ENCODE results near the gene NUDT4. TPM values are rescaled to one million over a fixed set of nuclear protein-coding genes. Genes with fewer than 3 reads are reported as not detected.
A peak's percentile ranks its signal among the peaks of the same experiment; 100 is the strongest.
"Not testable (repeated sequence)": the region's sequence is repeated elsewhere in the genome, so short reads cannot be mapped to it uniquely, and the experiment has no call there.

NUDT4 gene
- polyA plus RNA-seq, 2 of the 4 experiments (the other 2 are of a cell fraction): 19.6 to 41.0 TPM

DNA sequence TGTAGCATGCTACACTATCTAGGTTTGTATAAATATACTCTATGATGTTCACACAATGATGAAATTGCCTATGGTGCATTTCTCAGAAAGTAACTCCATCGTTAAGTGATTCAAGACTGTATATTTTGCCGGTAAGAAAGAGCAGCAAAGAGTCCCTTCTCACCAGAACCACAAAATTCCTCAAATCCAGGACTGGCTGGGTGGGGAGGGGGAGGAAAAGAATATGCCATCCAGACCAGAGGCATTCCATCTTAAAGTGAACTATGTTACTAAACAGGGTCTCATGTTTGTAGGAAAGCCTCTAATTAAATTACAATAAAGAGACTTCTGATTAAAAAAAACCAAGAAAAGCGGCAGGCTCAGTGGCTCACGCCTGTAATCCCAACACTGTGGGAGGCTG is 52.6 kb downstream of the NUDT4 start:
- 76% methylated on average over 4 of the region's 4 CpGs for WGBS (ENCODE audit: missing lambda C conversion rate)
- FAIRE-seq: no peak

DNA sequence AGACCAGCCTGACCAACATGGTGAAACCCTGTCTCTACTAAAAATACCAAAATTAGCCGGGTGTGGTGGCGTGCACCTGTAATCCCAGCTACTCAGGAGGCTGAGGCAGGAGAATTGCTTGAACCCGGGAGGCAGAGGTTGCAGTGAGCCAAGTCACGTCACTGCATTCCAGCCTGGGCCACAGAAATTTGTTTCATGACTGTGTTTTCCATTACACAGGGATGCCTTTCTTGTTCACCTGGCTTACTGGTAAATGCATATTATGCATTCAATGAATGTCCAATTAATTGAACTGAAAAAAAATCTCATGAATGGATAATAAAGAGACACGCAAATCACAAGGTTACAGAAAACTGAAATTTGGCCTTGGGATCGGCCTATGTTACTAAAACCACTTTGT is 54.3 kb downstream of the NUDT4 start:
- H3K4me2 ChIP-seq; H3K9me3 ChIP-seq; H3K27ac ChIP-seq; ATAC-seq; POLR2A ChIA-PET; DNase-seq (ENCODE audit: low read depth in 1 of 2, low spot score in 1 of 2); H3K4me3 ChIP-seq; FAIRE-seq: not testable (repeated sequence)
- CTCF ChIA-PET: interaction anchor here (1.3 to 2.0 kb wide), 4 partner anchors 12 to 670 kb away, joined by 3 to 7 read pairs (median 4); no protein-coding TSS in a partner anchor
- 98% methylated on average over 6 of the region's 6 CpGs for WGBS (ENCODE audit: missing lambda C conversion rate)
- peaks cover 36% of the 10 kb centered on the region for H3K4me1 ChIP-seq

More for the DNA sequence above, 52.6 kb downstream of the NUDT4 start:
- Histone ChIP-seq H3K4me2 (no peak overlapping the region), H3K27ac (no peak overlapping the region), H3K9me3 (no peaks in the 10 kb centered on the region), H3K4me1 (peaks cover 37% of the 10 kb centered on the region), H3K4me3 (no peak overlapping the region)
- no peak for ATAC-seq
- ChIA-PET POLR2A (no interaction called here), CTCF (interaction anchor here (1.0 to 4.4 kb wide), 2 partner anchors 10 to 34 kb away, joined by 3 to 29 read pairs; no protein-coding TSS in a partner anchor)
- DNase-seq (ENCODE audit: low read depth in 1 of 2, low spot score in 1 of 2): no peak
- TF ChIP-seq RNF2 (IDR thresholded peaks at IDR 0.05; ENCODE audit: borderline replicate concordance, low read depth): no peak
- TF ChIP-seq MAFK (IDR thresholded peaks at IDR 0.05; ENCODE audit: partially characterized antibody): peak; percentile 41

DNA sequence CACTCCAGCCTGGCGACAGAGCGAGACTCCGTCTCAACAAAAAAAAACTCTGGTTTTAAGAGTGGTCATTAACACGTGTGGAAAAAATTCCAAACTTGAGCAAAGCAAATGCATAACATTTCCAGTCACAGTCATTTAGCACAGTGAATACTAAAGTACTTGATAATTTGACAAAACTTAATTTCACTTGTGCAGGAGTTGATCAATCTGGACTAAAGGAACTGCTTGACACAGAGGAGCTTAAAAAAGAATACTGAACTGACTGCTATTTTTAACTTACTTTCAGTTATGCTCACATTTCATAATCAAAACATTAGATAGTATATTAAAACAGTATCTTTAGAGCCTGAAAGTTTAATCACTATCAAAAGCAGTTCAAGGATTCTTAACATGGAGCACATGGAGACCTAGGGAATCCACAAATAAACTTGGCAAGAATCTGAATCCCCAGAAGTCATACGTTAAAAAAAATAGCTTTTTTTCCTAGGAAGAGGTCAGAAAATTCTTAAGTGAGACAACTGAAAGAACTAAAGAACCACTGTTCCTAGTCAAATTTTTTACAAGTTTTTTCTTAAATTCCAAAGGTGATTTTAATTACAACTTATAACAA is 56.6 kb downstream of the NUDT4 start:
- no peak for FAIRE-seq
- Histone ChIP-seq H3K4me3 (no peak overlapping the region), H3K4me2 (no peak overlapping the region), H3K9me3 (no peaks in the 10 kb centered on the region), H3K4me1 (peaks cover 33% of the 10 kb centered on the region), H3K27ac (no peak overlapping the region)
- ChIA-PET CTCF (interaction anchor here (0.8 to 1.6 kb wide), 2 partner anchors 15 to 33 kb away, joined by 3 to 8 read pairs; no protein-coding TSS in a partner anchor), POLR2A (no interaction called here)
- WGBS (ENCODE audit: missing lambda C conversion rate): 88% methylated on average over 5 of the region's 5 CpGs
- no peak for DNase-seq (ENCODE audit: low read depth in 1 of 2, low spot score in 1 of 2)
- no peak for ATAC-seq
- TF ChIP-seq SMC3 (IDR thresholded peaks at IDR 0.05) (no peak), CHD4 (IDR thresholded peaks at IDR 0.05; ENCODE audit: borderline replicate concordance) (no peak), MYC (IDR thresholded peaks at IDR 0.05; ENCODE audit: borderline replicate concordance, low read length) (no peak), JUNB (IDR thresholded peaks at IDR 0.05) (no peak), JUN (IDR thresholded peaks at IDR 0.05) (no peak)
- TF ChIP-seq, protein P1, sequence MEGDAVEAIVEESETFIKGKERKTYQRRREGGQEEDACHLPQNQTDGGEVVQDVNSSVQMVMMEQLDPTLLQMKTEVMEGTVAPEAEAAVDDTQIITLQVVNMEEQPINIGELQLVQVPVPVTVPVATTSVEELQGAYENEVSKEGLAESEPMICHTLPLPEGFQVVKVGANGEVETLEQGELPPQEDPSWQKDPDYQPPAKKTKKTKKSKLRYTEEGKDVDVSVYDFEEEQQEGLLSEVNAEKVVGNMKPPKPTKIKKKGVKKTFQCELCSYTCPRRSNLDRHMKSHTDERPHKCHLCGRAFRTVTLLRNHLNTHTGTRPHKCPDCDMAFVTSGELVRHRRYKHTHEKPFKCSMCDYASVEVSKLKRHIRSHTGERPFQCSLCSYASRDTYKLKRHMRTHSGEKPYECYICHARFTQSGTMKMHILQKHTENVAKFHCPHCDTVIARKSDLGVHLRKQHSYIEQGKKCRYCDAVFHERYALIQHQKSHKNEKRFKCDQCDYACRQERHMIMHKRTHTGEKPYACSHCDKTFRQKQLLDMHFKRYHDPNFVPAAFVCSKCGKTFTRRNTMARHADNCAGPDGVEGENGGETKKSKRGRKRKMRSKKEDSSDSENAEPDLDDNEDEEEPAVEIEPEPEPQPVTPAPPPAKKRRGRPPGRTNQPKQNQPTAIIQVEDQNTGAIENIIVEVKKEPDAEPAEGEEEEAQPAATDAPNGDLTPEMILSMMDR (IDR thresholded peaks at IDR 0.05): no peak
- TF ChIP-seq, protein P2, sequence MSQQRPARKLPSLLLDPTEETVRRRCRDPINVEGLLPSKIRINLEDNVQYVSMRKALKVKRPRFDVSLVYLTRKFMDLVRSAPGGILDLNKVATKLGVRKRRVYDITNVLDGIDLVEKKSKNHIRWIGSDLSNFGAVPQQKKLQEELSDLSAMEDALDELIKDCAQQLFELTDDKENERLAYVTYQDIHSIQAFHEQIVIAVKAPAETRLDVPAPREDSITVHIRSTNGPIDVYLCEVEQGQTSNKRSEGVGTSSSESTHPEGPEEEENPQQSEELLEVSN (IDR thresholded peaks at IDR 0.05; ENCODE audit: borderline replicate concordance, low read depth): no peak

DNA sequence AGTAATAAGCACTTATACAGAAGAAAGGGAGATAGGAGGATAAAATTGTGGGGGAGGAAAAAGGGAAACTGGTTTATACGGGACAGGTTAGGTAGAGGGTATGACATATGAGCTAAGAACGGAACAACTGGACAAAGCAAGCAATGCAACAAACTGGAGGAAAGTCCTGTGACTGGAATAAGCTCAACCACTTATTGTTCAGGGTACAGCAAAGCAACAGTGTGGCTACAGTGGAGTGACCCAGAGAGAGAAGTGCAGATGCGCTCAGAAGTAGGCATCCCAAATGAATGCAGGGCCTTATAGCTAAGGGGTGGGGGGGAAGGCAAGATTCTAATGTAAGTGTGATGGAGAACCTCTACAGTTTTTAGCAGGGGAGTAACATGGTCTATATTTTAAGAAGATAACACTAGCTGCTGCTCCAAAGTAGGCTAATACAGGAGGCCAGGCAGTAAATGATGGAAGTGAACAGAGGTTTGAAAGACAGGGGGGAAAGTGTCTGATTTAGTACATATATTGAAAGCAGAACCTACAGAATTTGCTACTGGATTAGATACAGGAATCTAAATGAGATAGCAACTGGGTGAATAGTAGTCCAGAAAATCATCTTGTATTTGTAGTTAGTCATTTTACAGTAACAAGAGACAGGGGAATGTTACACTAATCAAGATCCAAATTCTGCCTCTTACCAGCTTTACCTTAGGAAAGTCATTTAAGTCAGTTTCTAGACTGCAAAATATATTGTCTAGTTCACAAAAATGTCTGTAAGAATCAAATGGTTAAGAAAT is 60.7 kb downstream of the NUDT4 start:
- TF ChIP-seq RARB (CRISPR knock-in tag; IDR thresholded peaks at IDR 0.05): no peak
- TF ChIP-seq NR3C1 (IDR thresholded peaks at IDR 0.05): no peak
- no peak for TF ChIP-seq CBX2 (IDR thresholded peaks at IDR 0.05; ENCODE audit: borderline replicate concordance, low read depth)
- TF ChIP-seq HOXB13 (CRISPR knock-in tag; IDR thresholded peaks at IDR 0.05; ENCODE audit: low read depth): no peak
- no peak for TF ChIP-seq ZSCAN20 (CRISPR knock-in tag; IDR thresholded peaks at IDR 0.05)
- TF ChIP-seq, protein P3, sequence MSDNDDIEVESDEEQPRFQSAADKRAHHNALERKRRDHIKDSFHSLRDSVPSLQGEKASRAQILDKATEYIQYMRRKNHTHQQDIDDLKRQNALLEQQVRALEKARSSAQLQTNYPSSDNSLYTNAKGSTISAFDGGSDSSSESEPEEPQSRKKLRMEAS (IDR thresholded peaks at IDR 0.05): no peak
- no peak for TF ChIP-seq EHF (CRISPR knock-in tag; IDR thresholded peaks at IDR 0.05)
- TF ChIP-seq MYC (IDR thresholded peaks at IDR 0.05; ENCODE audit: borderline replicate concordance, low read length): no peak
- no peak for TF ChIP-seq FOXS1 (CRISPR knock-in tag; IDR thresholded peaks at IDR 0.05)
- no peak for TF ChIP-seq ZNF302 (CRISPR knock-in tag; IDR thresholded peaks at IDR 0.05)
- no peak for TF ChIP-seq TFCP2L1 (CRISPR knock-in tag; IDR thresholded peaks at IDR 0.05)
- TF ChIP-seq ZFP36 (IDR thresholded peaks at IDR 0.05; ENCODE audit: borderline replicate concordance, partially characterized antibody): no peak
- TF ChIP-seq KDM5A (IDR thresholded peaks at IDR 0.05): no peak
- no peak for TF ChIP-seq KDM1A (IDR thresholded peaks at IDR 0.05; ENCODE audit: low read depth)
- Histone ChIP-seq H3K27ac (no peak overlapping the region), H3K4me1 (peaks cover 41% of the 10 kb centered on the region), H3K4me2 (peak overlapping the region; percentile 75), H3K9me3 (no peaks in the 10 kb centered on the region), H3K4me3 (no peak overlapping the region)
- WGBS (ENCODE audit: missing lambda C conversion rate): 88% methylated on average over 3 of the region's 3 CpGs
- ChIA-PET POLR2A (no interaction called here), CTCF (interaction anchor here (1.0 to 2.7 kb wide), 4 partner anchors 12 to 664 kb away, joined by 3 to 13 read pairs (median 4); no protein-coding TSS in a partner anchor)
- ATAC-seq (no peak), DNase-seq (ENCODE audit: low read depth in 1 of 2, low spot score in 1 of 2) (no peak), FAIRE-seq (no peak)
